ENCODE results near the gene PLEKHH1.

DNA sequence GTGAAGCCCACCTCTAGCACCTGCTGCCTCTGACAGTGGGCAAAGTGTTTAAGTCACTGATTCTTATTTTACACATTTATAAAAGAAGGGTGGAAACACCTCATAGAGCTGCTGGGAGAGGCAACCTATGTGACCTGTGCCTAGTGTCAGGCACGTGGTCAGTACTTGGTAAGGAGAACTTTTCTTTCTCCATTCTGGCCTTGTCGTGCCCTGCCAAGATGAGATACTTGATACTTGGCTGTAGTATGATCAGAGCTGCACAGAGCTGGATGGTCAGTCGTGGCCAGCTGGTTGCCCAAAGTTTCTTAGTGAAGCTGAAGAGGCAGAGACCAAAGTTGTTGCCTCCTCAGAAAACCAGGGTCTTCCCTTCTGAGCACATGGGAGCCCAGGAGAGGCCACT lies 24.6 kb downstream of the PLEKHH1 start:
- TF ChIP-seq TAF1 (IDR thresholded peaks at IDR 0.05; ENCODE audit: control insufficient read depth, extremely low read depth, insufficient read depth, low read length, severe bottlenecking) (no peak), ZNF644 (tag; IDR thresholded peaks at IDR 0.05; ENCODE audit: low read depth) (no peak), IRF2 (CRISPR knock-in tag; IDR thresholded peaks at IDR 0.05) (no peak), SMC3 (conservative IDR thresholded peaks at IDR 0.05; ENCODE audit: insufficient read depth, low read depth, low read length) (no peak), ZNF717 (CRISPR knock-in tag; IDR thresholded peaks at IDR 0.05) (no peak)
- TF ChIP-seq, protein P1, sequence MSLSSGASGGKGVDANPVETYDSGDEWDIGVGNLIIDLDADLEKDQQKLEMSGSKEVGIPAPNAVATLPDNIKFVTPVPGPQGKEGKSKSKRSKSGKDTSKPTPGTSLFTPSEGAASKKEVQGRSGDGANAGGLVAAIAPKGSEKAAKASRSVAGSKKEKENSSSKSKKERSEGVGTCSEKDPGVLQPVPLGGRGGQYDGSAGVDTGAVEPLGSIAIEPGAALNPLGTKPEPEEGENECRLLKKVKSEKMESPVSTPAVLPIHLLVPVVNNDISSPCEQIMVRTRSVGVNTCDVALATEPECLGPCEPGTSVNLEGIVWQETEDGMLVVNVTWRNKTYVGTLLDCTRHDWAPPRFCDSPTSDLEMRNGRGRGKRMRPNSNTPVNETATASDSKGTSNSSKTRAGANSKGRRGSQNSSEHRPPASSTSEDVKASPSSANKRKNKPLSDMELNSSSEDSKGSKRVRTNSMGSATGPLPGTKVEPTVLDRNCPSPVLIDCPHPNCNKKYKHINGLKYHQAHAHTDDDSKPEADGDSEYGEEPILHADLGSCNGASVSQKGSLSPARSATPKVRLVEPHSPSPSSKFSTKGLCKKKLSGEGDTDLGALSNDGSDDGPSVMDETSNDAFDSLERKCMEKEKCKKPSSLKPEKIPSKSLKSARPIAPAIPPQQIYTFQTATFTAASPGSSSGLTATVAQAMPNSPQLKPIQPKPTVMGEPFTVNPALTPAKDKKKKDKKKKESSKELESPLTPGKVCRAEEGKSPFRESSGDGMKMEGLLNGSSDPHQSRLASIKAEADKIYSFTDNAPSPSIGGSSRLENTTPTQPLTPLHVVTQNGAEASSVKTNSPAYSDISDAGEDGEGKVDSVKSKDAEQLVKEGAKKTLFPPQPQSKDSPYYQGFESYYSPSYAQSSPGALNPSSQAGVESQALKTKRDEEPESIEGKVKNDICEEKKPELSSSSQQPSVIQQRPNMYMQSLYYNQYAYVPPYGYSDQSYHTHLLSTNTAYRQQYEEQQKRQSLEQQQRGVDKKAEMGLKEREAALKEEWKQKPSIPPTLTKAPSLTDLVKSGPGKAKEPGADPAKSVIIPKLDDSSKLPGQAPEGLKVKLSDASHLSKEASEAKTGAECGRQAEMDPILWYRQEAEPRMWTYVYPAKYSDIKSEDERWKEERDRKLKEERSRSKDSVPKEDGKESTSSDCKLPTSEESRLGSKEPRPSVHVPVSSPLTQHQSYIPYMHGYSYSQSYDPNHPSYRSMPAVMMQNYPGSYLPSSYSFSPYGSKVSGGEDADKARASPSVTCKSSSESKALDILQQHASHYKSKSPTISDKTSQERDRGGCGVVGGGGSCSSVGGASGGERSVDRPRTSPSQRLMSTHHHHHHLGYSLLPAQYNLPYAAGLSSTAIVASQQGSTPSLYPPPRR (CRISPR knock-in tag; IDR thresholded peaks at IDR 0.05; ENCODE audit: borderline replicate concordance), result no peak
- TF ChIP-seq, protein P2, sequence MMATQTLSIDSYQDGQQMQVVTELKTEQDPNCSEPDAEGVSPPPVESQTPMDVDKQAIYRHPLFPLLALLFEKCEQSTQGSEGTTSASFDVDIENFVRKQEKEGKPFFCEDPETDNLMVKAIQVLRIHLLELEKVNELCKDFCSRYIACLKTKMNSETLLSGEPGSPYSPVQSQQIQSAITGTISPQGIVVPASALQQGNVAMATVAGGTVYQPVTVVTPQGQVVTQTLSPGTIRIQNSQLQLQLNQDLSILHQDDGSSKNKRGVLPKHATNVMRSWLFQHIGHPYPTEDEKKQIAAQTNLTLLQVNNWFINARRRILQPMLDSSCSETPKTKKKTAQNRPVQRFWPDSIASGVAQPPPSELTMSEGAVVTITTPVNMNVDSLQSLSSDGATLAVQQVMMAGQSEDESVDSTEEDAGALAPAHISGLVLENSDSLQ (IDR thresholded peaks at IDR 0.05), result no peak
- TF ChIP-seq, protein P3, sequence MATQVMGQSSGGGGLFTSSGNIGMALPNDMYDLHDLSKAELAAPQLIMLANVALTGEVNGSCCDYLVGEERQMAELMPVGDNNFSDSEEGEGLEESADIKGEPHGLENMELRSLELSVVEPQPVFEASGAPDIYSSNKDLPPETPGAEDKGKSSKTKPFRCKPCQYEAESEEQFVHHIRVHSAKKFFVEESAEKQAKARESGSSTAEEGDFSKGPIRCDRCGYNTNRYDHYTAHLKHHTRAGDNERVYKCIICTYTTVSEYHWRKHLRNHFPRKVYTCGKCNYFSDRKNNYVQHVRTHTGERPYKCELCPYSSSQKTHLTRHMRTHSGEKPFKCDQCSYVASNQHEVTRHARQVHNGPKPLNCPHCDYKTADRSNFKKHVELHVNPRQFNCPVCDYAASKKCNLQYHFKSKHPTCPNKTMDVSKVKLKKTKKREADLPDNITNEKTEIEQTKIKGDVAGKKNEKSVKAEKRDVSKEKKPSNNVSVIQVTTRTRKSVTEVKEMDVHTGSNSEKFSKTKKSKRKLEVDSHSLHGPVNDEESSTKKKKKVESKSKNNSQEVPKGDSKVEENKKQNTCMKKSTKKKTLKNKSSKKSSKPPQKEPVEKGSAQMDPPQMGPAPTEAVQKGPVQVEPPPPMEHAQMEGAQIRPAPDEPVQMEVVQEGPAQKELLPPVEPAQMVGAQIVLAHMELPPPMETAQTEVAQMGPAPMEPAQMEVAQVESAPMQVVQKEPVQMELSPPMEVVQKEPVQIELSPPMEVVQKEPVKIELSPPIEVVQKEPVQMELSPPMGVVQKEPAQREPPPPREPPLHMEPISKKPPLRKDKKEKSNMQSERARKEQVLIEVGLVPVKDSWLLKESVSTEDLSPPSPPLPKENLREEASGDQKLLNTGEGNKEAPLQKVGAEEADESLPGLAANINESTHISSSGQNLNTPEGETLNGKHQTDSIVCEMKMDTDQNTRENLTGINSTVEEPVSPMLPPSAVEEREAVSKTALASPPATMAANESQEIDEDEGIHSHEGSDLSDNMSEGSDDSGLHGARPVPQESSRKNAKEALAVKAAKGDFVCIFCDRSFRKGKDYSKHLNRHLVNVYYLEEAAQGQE (IDR thresholded peaks at IDR 0.05; ENCODE audit: borderline replicate concordance), result no peak
- TF ChIP-seq, protein P3 (CRISPR knock-in tag; IDR thresholded peaks at IDR 0.05; ENCODE audit: low read depth), result no peak
- TF ChIP-seq, protein P4, sequence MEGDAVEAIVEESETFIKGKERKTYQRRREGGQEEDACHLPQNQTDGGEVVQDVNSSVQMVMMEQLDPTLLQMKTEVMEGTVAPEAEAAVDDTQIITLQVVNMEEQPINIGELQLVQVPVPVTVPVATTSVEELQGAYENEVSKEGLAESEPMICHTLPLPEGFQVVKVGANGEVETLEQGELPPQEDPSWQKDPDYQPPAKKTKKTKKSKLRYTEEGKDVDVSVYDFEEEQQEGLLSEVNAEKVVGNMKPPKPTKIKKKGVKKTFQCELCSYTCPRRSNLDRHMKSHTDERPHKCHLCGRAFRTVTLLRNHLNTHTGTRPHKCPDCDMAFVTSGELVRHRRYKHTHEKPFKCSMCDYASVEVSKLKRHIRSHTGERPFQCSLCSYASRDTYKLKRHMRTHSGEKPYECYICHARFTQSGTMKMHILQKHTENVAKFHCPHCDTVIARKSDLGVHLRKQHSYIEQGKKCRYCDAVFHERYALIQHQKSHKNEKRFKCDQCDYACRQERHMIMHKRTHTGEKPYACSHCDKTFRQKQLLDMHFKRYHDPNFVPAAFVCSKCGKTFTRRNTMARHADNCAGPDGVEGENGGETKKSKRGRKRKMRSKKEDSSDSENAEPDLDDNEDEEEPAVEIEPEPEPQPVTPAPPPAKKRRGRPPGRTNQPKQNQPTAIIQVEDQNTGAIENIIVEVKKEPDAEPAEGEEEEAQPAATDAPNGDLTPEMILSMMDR (IDR thresholded peaks at IDR 0.05 in 2 of 3, conservative IDR thresholded peaks at IDR 0.05 in 1 of 3; ENCODE audit: insufficient read depth in 2 of 3, low read depth in 1 of 3, low read length in 3 of 3), result no peak
- TF ChIP-seq, protein P5, sequence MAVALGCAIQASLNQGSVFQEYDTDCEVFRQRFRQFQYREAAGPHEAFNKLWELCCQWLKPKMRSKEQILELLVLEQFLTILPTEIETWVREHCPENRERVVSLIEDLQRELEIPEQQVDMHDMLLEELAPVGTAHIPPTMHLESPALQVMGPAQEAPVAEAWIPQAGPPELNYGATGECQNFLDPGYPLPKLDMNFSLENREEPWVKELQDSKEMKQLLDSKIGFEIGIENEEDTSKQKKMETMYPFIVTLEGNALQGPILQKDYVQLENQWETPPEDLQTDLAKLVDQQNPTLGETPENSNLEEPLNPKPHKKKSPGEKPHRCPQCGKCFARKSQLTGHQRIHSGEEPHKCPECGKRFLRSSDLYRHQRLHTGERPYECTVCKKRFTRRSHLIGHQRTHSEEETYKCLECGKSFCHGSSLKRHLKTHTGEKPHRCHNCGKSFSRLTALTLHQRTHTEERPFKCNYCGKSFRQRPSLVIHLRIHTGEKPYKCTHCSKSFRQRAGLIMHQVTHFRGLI (CRISPR knock-in tag; IDR thresholded peaks at IDR 0.05), result no peak

Data from K562 (cell line).